GM03348 (cell line): ENCODE measurements around the gene GCAT.

Experiments
- DNase-seq: peaks from one replicate; pipeline ENCODE4 v3.0.0; 2012; ENCODE audit warnings: low spot score

Gene GCAT

GRCh38 chr22:37843741-37844089 is 36.0 kb downstream of the GCAT start:
- DNase-seq: peak; percentile 83

GRCh38 chr22:37844904-37845329 is 37.2 kb downstream of the GCAT start:
- DNase-seq: no peak

GRCh38 chr22:37846433-37846832 is 38.7 kb downstream of the GCAT start:
- DNase-seq: no peak

- peak; percentile 16 for DNase-seq
Observed at GRCh38 chr22:37848587-37849088, 40.9 kb downstream of the GCAT start.

- DNase-seq: peak; percentile 96
Observed at GRCh38 chr22:37849089-37849751, 41.5 kb downstream of the GCAT start, which contains the start of gene EIF3L. Gene EIF3L, plus strand, starts transcription at chr22:37849419. Its CDS starts 31 bp downstream, at chr22:37849450.

- no peak for DNase-seq
Observed at GRCh38 chr22:37850801-37851200, 43.1 kb downstream of the GCAT start.

GRCh38 chr22:37852418-37852817 is 44.7 kb downstream of the GCAT start:
- DNase-seq: no peak

- DNase-seq: no peak
Observed at GRCh38 chr22:37854946-37855345, 47.2 kb downstream of the GCAT start.

GRCh38 chr22:37855462-37855861 is 47.7 kb downstream of the GCAT start:
- no peak for DNase-seq

- no peak for DNase-seq
Observed at GRCh38 chr22:37860796-37861421, 53.2 kb downstream of the GCAT start.

- DNase-seq: no peak
Observed at GRCh38 chr22:37862570-37863325, 55.0 kb downstream of the GCAT start.

GRCh38 chr22:37865510-37865909 is 57.8 kb downstream of the GCAT start:
- DNase-seq: no peak
